LNCaP clone FGC (cell line): ENCODE data around the gene XPOT.

Experiments used
- DNase-seq: peaks from one replicate; pipeline ENCODE4 v3.0.0-alpha.2; 2011; ENCODE audit warnings: low read depth
- H3K4me3 ChIP-seq: 2 replicates; pipeline ENCODE4 v1.5.1; 2011; ENCODE audit warnings: mild to moderate bottlenecking, low read depth, low read length, control low read depth
- TF ChIP-seq, protein P1 (sequence below): IDR thresholded peaks from 2 replicates; pipeline ENCODE4 v1.5.1; 2012; ENCODE audit warnings: mild to moderate bottlenecking; ENCODE audit not compliant: control insufficient read depth, insufficient read depth; ENCODE audit errors: extremely low read depth

XPOT gene

DNA sequence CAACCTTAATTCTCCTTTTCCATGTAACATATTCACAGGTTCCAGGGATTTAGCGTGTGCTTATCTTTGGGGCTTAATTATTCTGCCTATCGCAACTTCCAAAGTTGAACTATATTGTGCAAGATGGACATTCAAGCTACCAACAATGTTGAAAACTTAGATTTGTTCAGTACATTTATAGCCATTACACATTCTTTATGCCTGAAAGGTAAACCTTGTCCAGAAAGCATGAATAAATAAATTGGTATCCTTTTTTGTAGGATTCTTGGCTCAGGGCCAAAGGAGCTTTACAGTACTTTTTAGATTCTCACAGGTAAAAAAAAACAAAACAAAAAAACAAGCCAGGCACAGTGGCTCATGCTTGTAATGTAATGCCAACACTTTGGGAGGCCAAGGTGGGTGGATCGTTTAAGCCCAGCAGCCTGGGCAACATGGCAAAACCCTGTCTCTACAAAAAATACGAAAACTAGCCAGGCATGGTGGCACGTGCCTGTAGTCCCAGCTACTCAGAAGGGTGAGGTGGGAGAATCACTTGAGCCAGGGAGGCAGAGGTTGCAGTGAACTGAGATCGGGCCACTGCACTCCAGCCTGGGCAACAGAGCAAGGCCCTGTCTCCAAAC is 16.9 kb upstream of the XPOT start:
- no peak overlapping the region for H3K4me3 ChIP-seq
- no peak for DNase-seq
- TF ChIP-seq, protein P1, sequence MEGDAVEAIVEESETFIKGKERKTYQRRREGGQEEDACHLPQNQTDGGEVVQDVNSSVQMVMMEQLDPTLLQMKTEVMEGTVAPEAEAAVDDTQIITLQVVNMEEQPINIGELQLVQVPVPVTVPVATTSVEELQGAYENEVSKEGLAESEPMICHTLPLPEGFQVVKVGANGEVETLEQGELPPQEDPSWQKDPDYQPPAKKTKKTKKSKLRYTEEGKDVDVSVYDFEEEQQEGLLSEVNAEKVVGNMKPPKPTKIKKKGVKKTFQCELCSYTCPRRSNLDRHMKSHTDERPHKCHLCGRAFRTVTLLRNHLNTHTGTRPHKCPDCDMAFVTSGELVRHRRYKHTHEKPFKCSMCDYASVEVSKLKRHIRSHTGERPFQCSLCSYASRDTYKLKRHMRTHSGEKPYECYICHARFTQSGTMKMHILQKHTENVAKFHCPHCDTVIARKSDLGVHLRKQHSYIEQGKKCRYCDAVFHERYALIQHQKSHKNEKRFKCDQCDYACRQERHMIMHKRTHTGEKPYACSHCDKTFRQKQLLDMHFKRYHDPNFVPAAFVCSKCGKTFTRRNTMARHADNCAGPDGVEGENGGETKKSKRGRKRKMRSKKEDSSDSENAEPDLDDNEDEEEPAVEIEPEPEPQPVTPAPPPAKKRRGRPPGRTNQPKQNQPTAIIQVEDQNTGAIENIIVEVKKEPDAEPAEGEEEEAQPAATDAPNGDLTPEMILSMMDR = no peak

DNA sequence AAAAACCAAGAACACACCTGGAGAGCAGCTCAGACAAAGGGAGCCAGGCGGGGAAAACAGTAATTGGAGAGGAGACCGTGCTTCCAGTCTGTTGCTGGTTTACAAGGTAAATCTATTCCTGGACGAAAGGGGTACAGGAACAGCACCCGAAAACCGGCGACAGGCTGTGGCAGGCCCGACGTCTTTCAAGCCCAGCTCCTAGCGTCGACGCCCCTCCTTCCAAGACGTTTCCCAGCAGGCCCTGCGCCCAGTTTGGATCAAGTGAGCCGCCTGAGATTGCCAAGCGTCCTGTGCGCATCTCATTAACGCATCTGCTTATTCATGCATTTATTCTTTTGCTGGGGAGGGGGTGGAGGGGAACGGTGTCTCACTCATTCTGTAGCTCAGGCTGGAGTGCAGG is 15.0 kb upstream of the XPOT start:
- no peak for DNase-seq
- TF ChIP-seq, protein P1 = no peak
- no peak overlapping the region for H3K4me3 ChIP-seq

DNA sequence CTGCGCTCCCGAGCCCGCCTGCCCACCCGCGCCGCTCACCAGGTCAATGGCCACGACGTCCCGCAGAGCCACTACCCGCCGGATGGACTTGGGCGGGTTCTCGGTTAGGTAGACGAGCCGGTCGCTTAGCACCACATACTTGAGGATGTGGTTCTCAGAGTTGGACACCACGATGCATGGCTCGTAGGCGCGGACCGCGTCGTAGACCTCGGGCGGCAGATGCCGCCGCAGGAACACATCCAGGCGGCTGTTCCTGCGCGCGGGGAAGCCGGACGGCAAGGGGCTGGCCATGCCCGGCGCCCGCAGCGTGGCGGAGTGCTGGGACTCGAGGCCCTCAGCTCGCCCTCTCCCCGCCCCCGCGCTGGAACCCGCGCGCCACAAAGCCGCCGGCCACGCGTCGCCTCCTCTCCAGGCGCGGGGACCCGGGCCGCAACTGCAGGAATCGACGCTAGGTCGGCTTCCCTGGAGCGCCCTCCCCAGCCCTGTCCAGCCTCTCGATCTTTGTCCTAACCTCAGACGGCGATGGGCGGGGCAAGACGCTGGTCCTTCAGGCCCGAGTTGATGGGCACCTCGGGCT is 13.8 kb upstream of the XPOT start, which contains the start of gene C12orf56:
Gene C12orf56 (minus strand): TSS at position 484 of the 577 bp plus-strand sequence. CDS start 193 bp downstream, at position 291.
- no peak within 1 kb of the TSS for H3K4me3 ChIP-seq
- TF ChIP-seq, protein P1 = no peak
- DNase-seq = no peak

DNA sequence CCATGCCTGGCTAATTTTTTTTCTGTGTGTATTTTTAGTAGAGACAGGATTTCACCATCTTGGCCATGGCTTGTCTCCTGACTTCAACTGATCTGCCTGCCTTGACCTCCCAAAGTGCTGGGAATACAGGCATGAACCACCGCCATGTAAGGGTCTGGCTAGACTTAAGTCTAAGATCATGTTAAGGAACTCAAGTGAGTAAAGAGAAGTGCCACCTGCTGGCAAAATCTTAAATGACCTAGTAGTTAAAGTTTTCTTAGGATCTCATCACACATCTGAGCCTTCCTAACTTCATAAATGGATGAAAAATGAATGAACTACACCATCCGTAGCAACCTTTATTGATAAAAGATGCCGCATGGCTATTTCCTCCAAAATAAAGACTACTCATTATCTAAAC is 12.0 kb upstream of the XPOT start:
- no peak overlapping the region for H3K4me3 ChIP-seq
- TF ChIP-seq, protein P1 = peak; percentile 20; the same call in 1 of the 2 replicates
- no peak for DNase-seq

DNA sequence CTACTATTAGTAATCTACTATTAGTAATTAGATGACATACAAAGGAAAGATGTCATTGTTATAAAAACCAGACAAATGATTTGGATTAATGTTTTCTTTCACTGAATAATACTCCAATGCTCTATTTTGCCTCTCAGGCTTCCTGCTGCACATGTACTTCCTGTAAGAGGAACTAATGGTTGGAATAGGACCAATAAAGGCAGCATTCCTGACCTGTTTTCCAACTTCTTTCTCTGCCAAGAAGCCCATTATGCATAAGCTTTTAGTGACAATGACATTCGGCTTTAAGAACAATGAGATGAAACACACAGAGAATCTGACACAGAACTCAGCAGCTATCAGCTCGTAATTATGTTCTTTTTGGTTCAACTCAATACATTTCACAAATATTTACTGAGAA is 8.5 kb upstream of the XPOT start:
- DNase-seq = peak; percentile 90
- TF ChIP-seq, protein P1 = no peak
- H3K4me3 ChIP-seq = no peak overlapping the region

DNA sequence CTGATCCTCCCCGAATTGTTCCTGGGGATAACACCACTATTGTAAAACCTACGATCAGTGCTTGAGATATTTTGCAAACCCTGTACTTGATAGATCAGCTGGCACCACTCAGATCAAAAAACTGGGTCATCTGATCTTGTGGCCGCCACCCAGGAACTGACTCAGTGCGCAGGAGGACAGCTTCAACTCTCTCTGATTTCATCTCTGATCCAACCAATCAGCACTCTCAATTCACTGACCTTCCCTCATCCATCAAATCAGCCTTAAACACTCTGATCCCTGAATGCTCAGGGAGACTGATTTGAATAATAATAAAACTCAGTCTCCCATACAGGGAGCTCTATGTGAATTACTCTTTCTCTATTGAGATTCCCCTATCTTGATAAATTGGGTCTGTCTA is 4.2 kb upstream of the XPOT start:
- TF ChIP-seq, protein P1 = no peak
- no peak for DNase-seq
- no peak overlapping the region for H3K4me3 ChIP-seq

DNA sequence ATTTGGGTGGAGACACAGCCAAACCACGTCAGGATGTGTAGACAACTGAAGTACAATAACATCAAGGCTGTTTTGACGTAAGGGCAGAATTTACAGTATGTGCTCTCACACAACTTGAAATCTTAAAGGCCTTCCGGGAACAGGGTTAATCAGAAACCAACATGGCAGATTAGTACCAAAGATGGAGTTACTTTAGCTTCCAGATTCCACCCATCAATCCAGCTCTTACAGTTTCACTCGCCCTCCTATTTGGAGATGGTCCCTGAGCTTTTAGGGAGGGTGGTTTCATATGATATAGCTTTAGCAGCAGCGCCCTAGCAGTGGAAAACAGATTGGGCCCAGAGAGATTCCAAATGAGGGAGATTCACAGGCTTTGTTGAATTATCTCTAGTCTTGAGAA is 2.0 kb upstream of the XPOT start:
- no peak overlapping the region for H3K4me3 ChIP-seq
- TF ChIP-seq, protein P1 = no peak
- no peak for DNase-seq
